HG02943 (cell line): Measurements from ENCODE around the gene CALU.

Source experiments
- ATAC-seq: cut with Tn5 transposase; IDR thresholded peaks from one replicate; pipeline ENCODE4 v1.9.1; 2021; ENCODE audit warnings: mild to moderate bottlenecking, low read depth, moderate library complexity; ENCODE audit not compliant: unreplicated experiment

CALU gene

GRCh38 chr7:128744366-128744905 is 5.3 kb downstream of the CALU start:
- no peak for ATAC-seq

GRCh38 chr7:128745706-128746105 is 6.5 kb downstream of the CALU start:
- ATAC-seq = no peak

- ATAC-seq = no peak
These were observed 8.3 kb downstream of the CALU start for GRCh38 chr7:128747327-128748079.

- ATAC-seq = no peak
These were observed 13.1 kb downstream of the CALU start for GRCh38 chr7:128752251-128752650.

- no peak for ATAC-seq
These were observed 16.1 kb downstream of the CALU start for GRCh38 chr7:128755075-128755818.

GRCh38 chr7:128755819-128756476 is 16.8 kb downstream of the CALU start:
- no peak for ATAC-seq

- ATAC-seq = no peak
These were observed 18.0 kb downstream of the CALU start for GRCh38 chr7:128757203-128757602.

GRCh38 chr7:128758553-128758952 is 19.4 kb downstream of the CALU start:
- ATAC-seq = no peak

- no peak for ATAC-seq
These were observed 20.1 kb downstream of the CALU start for GRCh38 chr7:128759242-128759641.

GRCh38 chr7:128763541-128763940 is 24.4 kb downstream of the CALU start:
- ATAC-seq = no peak

GRCh38 chr7:128767475-128768110 is 28.4 kb downstream of the CALU start:
- no peak for ATAC-seq

- no peak for ATAC-seq
These were observed 31.1 kb downstream of the CALU start for GRCh38 chr7:128770233-128770632.

- no peak for ATAC-seq
These were observed 34.4 kb downstream of the CALU start for GRCh38 chr7:128773604-128774003.

- no peak for ATAC-seq
These were observed 35.0 kb downstream of the CALU start for GRCh38 chr7:128774029-128774689.

- ATAC-seq = no peak
These were observed 35.8 kb downstream of the CALU start for GRCh38 chr7:128774921-128775320.

GRCh38 chr7:128775744-128776474 is 36.8 kb downstream of the CALU start, which contains the start of gene OPN1SW:
OPN1SW (minus strand) TSS chr7:128775794; CDS start chr7:128775781, 13 bp downstream.
- ATAC-seq = no peak

GRCh38 chr7:128777156-128778123 is 38.3 kb downstream of the CALU start:
- no peak for ATAC-seq

- ATAC-seq = no peak
These were observed 39.8 kb downstream of the CALU start for GRCh38 chr7:128778946-128779345.
